ENCODE results near the gene NPLOC4.

DNA sequence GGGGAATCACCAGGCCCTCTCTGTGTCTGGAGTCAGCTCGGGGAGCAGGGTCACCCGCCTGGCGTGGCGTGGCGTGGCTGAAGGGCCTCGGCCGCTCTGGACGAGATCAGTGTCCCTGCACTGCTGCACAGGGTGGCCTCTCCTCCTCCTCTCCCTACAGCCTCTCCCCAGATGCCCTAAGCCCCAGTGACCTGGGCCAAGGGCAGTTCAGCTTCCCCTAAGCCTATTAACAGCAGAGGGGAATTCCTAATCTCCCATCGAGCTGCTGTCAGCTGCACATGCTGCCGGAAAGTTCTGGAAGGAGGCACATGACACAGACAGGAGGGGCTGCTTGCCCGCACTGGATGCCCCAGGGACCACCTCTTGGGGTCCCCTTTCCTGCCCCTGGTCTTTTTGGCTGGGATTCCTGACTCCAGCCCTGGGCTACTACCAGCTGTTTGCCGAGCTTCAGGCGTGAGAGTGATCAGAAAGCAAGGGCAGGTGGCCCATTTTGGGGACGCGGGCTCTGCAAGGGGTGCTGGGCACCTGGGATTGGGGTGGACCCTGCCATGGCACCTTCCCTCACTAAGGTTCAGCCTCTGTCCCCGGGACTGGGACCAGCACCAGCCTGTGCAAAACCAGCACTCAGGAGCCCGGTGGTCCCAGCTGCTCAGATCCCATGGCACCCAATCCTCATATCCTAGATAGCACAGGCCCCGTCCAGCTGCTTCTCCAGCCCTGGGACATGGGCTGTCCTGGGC is 18.6 kb upstream of the NPLOC4 start:
- no peak for TF ChIP-seq POLR2A (IDR thresholded peaks at IDR 0.05)
- TF ChIP-seq, protein P1, sequence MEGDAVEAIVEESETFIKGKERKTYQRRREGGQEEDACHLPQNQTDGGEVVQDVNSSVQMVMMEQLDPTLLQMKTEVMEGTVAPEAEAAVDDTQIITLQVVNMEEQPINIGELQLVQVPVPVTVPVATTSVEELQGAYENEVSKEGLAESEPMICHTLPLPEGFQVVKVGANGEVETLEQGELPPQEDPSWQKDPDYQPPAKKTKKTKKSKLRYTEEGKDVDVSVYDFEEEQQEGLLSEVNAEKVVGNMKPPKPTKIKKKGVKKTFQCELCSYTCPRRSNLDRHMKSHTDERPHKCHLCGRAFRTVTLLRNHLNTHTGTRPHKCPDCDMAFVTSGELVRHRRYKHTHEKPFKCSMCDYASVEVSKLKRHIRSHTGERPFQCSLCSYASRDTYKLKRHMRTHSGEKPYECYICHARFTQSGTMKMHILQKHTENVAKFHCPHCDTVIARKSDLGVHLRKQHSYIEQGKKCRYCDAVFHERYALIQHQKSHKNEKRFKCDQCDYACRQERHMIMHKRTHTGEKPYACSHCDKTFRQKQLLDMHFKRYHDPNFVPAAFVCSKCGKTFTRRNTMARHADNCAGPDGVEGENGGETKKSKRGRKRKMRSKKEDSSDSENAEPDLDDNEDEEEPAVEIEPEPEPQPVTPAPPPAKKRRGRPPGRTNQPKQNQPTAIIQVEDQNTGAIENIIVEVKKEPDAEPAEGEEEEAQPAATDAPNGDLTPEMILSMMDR (IDR thresholded peaks at IDR 0.05) = no peak
